Activated T-helper 17 cell treated with anti-CD3 and anti-CD28 coated beads, Interleukin-2, amount 50 U/mL, for 72 hours (primary cell): Measurements from ENCODE around the gene NELL1. TPM values are rescaled to one million over a fixed set of nuclear protein-coding genes. Genes with fewer than 3 reads are reported as not detected.

ENCODE experiments used
- ATAC-seq: fragments of 150-1000 bp; cut with Tn5 transposase; replicated peaks from 2 replicates; pipeline ENCODE4 v1.10.0; 2021; ENCODE audit warnings: mild to moderate bottlenecking, moderate library complexity
- H3K27ac Mint-ChIP-seq: one replicate; pipeline ENCODE4 v1.8.0; 2022; ENCODE audit warnings: mixed read lengths
- H3K27me3 Mint-ChIP-seq: one replicate; pipeline ENCODE4 v1.8.0; 2022; ENCODE audit warnings: mixed read lengths
- H3K36me3 Mint-ChIP-seq: one replicate; pipeline ENCODE4 v1.8.0; 2022; ENCODE audit warnings: low read depth, mild to moderate bottlenecking, mixed read lengths
- H3K4me1 Mint-ChIP-seq: one replicate; pipeline ENCODE4 v1.8.0; 2022; ENCODE audit warnings: mixed read lengths
- H3K4me3 Mint-ChIP-seq: one replicate; pipeline ENCODE4 v1.8.0; 2022; ENCODE audit warnings: mild to moderate bottlenecking, mixed read lengths
- H3K9me3 Mint-ChIP-seq: one replicate; pipeline ENCODE4 v1.8.0; 2022; ENCODE audit warnings: mixed read lengths
- total RNA-seq, 2 donors: library from RNA; stranded (reverse); gene quantifications; one replicate each; pipeline ENCODE4 v1.2.3, GENCODE V29; 2022

The NELL1 gene
- total RNA-seq, 2 donors from 2014 or later, result not detected

- Mint-ChIP-seq H3K27me3 (no peaks in the 10 kb centered on the region), H3K4me3 (no peak overlapping the region), H3K27ac (no peak overlapping the region), H3K9me3 (peaks cover 27% of the 10 kb centered on the region), H3K4me1 (no peaks in the 10 kb centered on the region), H3K36me3 (no peaks in the 10 kb centered on the region)
- no peak for ATAC-seq
Observed at GRCh38 chr11:21278840-21279239, 609.5 kb downstream of the NELL1 start.

- H3K27ac Mint-ChIP-seq, result no peak overlapping the region
- no peak overlapping the region for H3K4me3 Mint-ChIP-seq
- no peaks in the 10 kb centered on the region for H3K27me3 Mint-ChIP-seq
- no peaks in the 10 kb centered on the region for H3K4me1 Mint-ChIP-seq
- H3K36me3 Mint-ChIP-seq, result no peaks in the 10 kb centered on the region
- no peak for ATAC-seq
- peaks cover 22% of the 10 kb centered on the region for H3K9me3 Mint-ChIP-seq
Observed at GRCh38 chr11:21285104-21285503, 615.7 kb downstream of the NELL1 start.

GRCh38 chr11:21289686-21290085, 620.3 kb downstream of the NELL1 start:
- H3K36me3 Mint-ChIP-seq, result no peaks in the 10 kb centered on the region

DNA sequence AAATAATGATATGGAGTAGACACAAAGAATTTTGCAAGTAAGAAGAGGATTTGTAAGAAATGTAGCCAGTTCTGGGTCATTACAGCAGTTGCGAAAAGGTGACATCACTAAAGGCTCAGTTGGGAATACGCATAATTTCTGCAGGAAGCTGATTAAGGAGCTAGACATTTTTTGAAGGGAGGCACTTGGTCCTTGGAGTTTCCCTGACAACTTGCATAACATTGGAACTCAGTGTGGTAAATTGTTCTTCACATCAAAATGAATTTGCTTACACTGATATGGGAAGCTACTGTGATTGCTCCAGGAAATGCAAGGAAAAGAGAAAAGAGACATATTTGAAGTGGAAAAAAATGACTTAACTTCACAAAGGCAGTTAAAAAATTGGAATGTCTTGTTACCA, 626.1 kb downstream of the NELL1 start:
- H3K9me3 Mint-ChIP-seq, result peaks cover 20% of the 10 kb centered on the region
- no peaks in the 10 kb centered on the region for H3K27me3 Mint-ChIP-seq
- H3K36me3 Mint-ChIP-seq, result no peaks in the 10 kb centered on the region
- no peaks in the 10 kb centered on the region for H3K4me1 Mint-ChIP-seq
- ATAC-seq, result no peak
- H3K27ac Mint-ChIP-seq, result no peak overlapping the region
- no peak overlapping the region for H3K4me3 Mint-ChIP-seq

More at GRCh38 chr11:21289686-21290085, 620.3 kb downstream of the NELL1 start:
- ATAC-seq, result no peak
- Mint-ChIP-seq H3K4me3 (no peak overlapping the region), H3K27ac (no peak overlapping the region), H3K9me3 (peaks cover 25% of the 10 kb centered on the region), H3K27me3 (no peaks in the 10 kb centered on the region), H3K4me1 (no peaks in the 10 kb centered on the region)

GRCh38 chr11:21301981-21302380, 632.6 kb downstream of the NELL1 start:
- H3K27ac Mint-ChIP-seq, result no peak overlapping the region
- H3K9me3 Mint-ChIP-seq, result no peaks in the 10 kb centered on the region
- no peaks in the 10 kb centered on the region for H3K4me1 Mint-ChIP-seq
- no peak for ATAC-seq
- no peaks in the 10 kb centered on the region for H3K36me3 Mint-ChIP-seq
- no peak overlapping the region for H3K4me3 Mint-ChIP-seq
- H3K27me3 Mint-ChIP-seq, result no peaks in the 10 kb centered on the region

GRCh38 chr11:21306739-21307358, 637.5 kb downstream of the NELL1 start:
- Mint-ChIP-seq H3K27me3 (no peaks in the 10 kb centered on the region), H3K36me3 (no peaks in the 10 kb centered on the region), H3K4me1 (no peaks in the 10 kb centered on the region), H3K9me3 (no peaks in the 10 kb centered on the region), H3K4me3 (no peak overlapping the region), H3K27ac (no peak overlapping the region)
- ATAC-seq, result no peak

- ATAC-seq, result no peak
- Mint-ChIP-seq H3K27ac (no peak overlapping the region), H3K4me1 (no peaks in the 10 kb centered on the region), H3K4me3 (no peak overlapping the region), H3K9me3 (no peaks in the 10 kb centered on the region), H3K36me3 (no peaks in the 10 kb centered on the region), H3K27me3 (no peaks in the 10 kb centered on the region)
Observed at GRCh38 chr11:21307874-21308273, 638.5 kb downstream of the NELL1 start.

GRCh38 chr11:21316591-21316990, 647.2 kb downstream of the NELL1 start:
- Mint-ChIP-seq H3K36me3 (no peaks in the 10 kb centered on the region), H3K9me3 (no peaks in the 10 kb centered on the region), H3K27me3 (no peaks in the 10 kb centered on the region), H3K4me3 (no peak overlapping the region), H3K27ac (no peak overlapping the region), H3K4me1 (no peaks in the 10 kb centered on the region)
- no peak for ATAC-seq

DNA sequence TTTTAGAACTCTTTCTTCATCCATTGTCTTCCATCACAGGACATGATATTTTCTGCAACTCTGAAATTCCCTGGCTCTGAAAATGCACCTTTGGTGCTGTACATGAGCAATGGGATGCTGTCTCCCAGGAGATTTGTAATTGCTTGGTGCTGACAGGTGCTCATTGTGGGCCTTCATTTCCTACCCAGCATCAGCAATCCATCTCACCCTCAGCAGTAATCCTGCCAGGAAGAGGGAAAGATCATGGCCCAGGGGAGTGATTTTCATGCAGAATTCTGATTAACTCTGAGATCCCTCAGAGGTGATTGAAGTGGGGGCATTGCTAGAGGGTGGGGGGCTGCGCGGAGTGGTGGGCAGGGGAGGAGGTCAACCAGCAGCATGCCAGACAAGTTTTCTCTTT, 651.7 kb downstream of the NELL1 start:
- Mint-ChIP-seq H3K27ac (no peak overlapping the region), H3K4me1 (no peaks in the 10 kb centered on the region), H3K9me3 (no peaks in the 10 kb centered on the region), H3K4me3 (no peak overlapping the region), H3K36me3 (no peaks in the 10 kb centered on the region), H3K27me3 (no peaks in the 10 kb centered on the region)
- ATAC-seq, result no peak

DNA sequence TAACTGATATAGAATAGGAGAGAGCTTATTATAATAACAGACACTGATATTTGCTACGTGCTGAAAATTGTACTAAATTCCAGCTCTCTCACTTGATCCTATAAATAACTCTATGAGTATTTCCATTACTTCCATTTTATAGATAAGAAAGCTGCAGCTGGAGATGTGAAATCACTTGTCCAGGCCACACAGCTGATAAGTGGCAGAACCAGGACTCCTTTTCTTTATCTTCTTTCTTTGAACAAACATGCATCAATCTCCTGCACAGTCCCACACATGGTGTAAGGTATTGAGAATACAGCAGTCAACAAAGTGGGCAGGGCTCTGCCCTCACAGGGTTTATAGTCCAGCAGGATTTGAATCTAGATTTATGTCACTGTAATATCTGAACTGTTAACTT, 652.1 kb downstream of the NELL1 start:
- H3K4me1 Mint-ChIP-seq, result no peaks in the 10 kb centered on the region
- H3K27me3 Mint-ChIP-seq, result no peaks in the 10 kb centered on the region
- no peaks in the 10 kb centered on the region for H3K36me3 Mint-ChIP-seq
- no peaks in the 10 kb centered on the region for H3K9me3 Mint-ChIP-seq
- no peak overlapping the region for H3K27ac Mint-ChIP-seq
- ATAC-seq, result no peak
- no peak overlapping the region for H3K4me3 Mint-ChIP-seq

GRCh38 chr11:21323617-21324016, 654.2 kb downstream of the NELL1 start:
- no peaks in the 10 kb centered on the region for H3K36me3 Mint-ChIP-seq

DNA sequence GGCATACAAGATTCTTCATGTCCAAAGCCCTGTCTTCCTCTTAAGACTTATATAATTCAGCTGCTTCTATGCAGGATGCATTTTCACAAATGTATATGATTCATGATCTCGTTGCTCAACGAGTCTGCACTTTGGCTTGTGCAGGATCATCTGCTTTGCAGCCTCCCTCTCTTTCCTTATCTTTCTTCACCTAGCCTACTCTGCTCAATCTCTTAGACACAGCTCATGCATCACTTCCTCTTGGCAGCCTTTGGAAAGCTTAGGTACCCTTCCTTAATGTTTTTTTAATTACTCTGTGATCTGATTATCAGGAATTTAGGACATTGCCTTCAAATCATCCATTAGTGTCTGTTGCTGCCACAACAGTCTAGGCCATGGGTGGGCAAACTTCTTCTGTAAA, 673.8 kb downstream of the NELL1 start:
- no peaks in the 10 kb centered on the region for H3K4me1 Mint-ChIP-seq
- no peaks in the 10 kb centered on the region for H3K36me3 Mint-ChIP-seq
- no peak overlapping the region for H3K27ac Mint-ChIP-seq
- no peak for ATAC-seq
- H3K27me3 Mint-ChIP-seq, result no peaks in the 10 kb centered on the region
- H3K4me3 Mint-ChIP-seq, result no peak overlapping the region
- H3K9me3 Mint-ChIP-seq, result peaks cover 13% of the 10 kb centered on the region

More at GRCh38 chr11:21323617-21324016, 654.2 kb downstream of the NELL1 start:
- Mint-ChIP-seq H3K27me3 (no peaks in the 10 kb centered on the region), H3K4me3 (no peak overlapping the region), H3K9me3 (peaks cover 4% of the 10 kb centered on the region), H3K27ac (no peak overlapping the region), H3K4me1 (no peaks in the 10 kb centered on the region)
- no peak for ATAC-seq

DNA sequence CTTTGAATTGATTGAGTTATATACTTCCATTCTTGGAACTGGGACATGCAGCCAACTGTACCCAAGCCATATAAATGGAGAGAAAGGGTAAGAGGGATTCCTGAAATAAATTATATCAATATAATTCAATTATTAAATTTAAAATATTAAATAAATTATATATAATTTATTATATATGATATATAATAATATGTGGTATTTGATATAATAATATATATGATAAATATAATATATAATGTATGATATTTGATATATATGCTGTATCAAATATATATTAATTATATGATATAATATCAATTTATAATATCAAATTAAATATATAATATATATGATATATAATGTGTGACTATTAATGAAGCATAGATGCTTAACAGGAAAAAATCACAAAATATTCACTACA, 677.0 kb downstream of the NELL1 start:
- H3K27me3 Mint-ChIP-seq, result no peaks in the 10 kb centered on the region
- H3K36me3 Mint-ChIP-seq, result no peaks in the 10 kb centered on the region
- no peak overlapping the region for H3K4me3 Mint-ChIP-seq
- no peaks in the 10 kb centered on the region for H3K4me1 Mint-ChIP-seq
- H3K27ac Mint-ChIP-seq, result no peak overlapping the region
- ATAC-seq, result no peak
- H3K9me3 Mint-ChIP-seq, result peaks cover 13% of the 10 kb centered on the region

DNA sequence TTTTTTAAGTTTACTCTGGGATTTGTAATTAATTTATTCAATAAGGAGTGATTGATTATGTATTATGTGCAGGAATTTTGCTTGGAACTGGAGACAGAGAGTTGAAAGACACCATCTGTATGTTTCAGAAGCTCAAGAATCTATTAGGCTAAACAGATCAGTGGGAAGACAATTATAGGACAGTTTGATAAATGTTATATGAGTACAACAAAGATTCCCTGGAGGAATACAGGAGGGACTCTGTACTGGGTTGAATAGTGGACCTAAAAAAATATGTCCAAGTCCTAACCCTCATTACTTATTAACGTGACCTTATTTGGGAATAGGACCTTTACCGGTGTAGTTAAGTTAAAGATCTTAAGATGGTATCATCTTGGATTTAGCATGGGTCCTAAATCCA, 681.2 kb downstream of the NELL1 start:
- Mint-ChIP-seq H3K4me1 (no peaks in the 10 kb centered on the region), H3K4me3 (no peak overlapping the region), H3K27me3 (no peaks in the 10 kb centered on the region), H3K36me3 (no peaks in the 10 kb centered on the region), H3K9me3 (peaks cover 8% of the 10 kb centered on the region), H3K27ac (no peak overlapping the region)
- ATAC-seq, result no peak

DNA sequence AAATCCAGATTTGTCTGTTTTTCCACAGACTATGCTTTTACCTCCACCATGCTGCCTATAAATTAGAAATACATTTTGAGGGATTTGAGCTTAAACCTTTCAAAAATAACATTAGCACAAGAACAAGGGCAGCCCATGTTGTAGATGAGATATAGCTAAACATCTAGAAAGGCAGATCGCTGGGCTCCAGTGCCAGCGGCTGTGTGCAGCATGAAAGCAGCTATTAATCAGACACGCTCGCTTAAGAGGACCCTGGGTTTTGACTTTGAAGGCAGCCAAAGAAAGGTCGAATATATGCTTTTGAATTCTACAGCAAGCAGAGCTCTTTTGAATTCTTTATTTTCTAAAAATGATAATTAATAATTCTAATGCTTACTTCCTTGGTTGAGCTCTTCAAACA, 684.0 kb downstream of the NELL1 start:
- Mint-ChIP-seq H3K27me3 (no peaks in the 10 kb centered on the region), H3K9me3 (peaks cover 19% of the 10 kb centered on the region), H3K36me3 (no peaks in the 10 kb centered on the region), H3K27ac (no peak overlapping the region), H3K4me3 (no peak overlapping the region), H3K4me1 (no peaks in the 10 kb centered on the region)
- ATAC-seq, result no peak
